Right lobe of liver (tissue), 6 donors: ENCODE measurements around the gene KRTAP5-6. TPM values are rescaled to one million over a fixed set of nuclear protein-coding genes. Genes with fewer than 3 reads are reported as not detected.
"Not testable (repeated sequence)": the region's sequence is repeated elsewhere in the genome, so short reads cannot be mapped to it uniquely, and the experiment has no call there.

Source experiments
- ATAC-seq, 4 donors: fragments of 200-7000 bp; cut with Tn5 transposase; one replicate each; pipeline ENCODE4 v1.9.1; 2020; ENCODE audit warnings: mild to moderate bottlenecking in 4 of 4, moderate library complexity in 4 of 4
- DNase-seq, 3 donors: peaks; one replicate each; pipeline ENCODE4 v3.0.0-alpha.2; 2020
- H3K27ac ChIP-seq, 3 donors: fragments of 200-600 bp; one replicate each; pipeline ENCODE4 v1.8.0; 2022
- H3K27me3 ChIP-seq, 2 donors: fragments of 200-600 bp; one replicate each; pipeline ENCODE4 v1.8.0; 2022
- H3K36me3 ChIP-seq, 4 donors: fragments of 200-600 bp; sonication (generic) in 1 of 4; one replicate each; pipeline versions ENCODE4 v1.5.1 to v1.8.0; 2017 to 2022; ENCODE audit warnings: control low read depth in 1 of 4
- H3K4me1 ChIP-seq, 4 donors: fragments of 200-600 bp; sonication (generic) in 1 of 4; one replicate each; pipeline versions ENCODE4 v1.5.1 to v1.8.0; 2017 to 2022; ENCODE audit warnings: control low read depth in 1 of 4
- H3K4me3 ChIP-seq, 3 donors: fragments of 200-600 bp; one replicate each; pipeline ENCODE4 v1.8.0; 2022
- H3K9me3 ChIP-seq, 4 donors: fragments of 200-600 bp; sonication (generic) in 1 of 4; one replicate each; pipeline versions ENCODE4 v1.5.1 to v1.8.0; 2017 to 2022; ENCODE audit warnings: control low read depth in 1 of 4
- POLR2A ChIP-seq: fragments of 450-650 bp; IDR thresholded peaks from one replicate; pipeline ENCODE4 v1.6.1; 2017; ENCODE audit warnings: antibody characterized with exemption, mild to moderate bottlenecking
- WGBS: methylation state at CpG from one replicate; pipeline ENCODE4 v1.1.6; 2018; ENCODE audit warnings: low coverage, low lambda C conversion rate; ENCODE audit not compliant: insufficient coverage; ENCODE audit errors: missing lambda C conversion rate; 5-methylcytosine and 5-hydroxymethylcytosine counted together
- intact Hi-C, 2 donors: fragments of 100-400 bp; cut with DNase I; formaldehyde crosslinking; loops; one replicate each; pipeline versions ENCODE4 v1.11.2 to v1.14.1; 2022
- total RNA-seq, 6 experiments: library from RNA; depleted of rRNA in 2 of 6; stranded (reverse); fragments of >200 nt in 2 of 6; fragmentation: NEBNext Ultra II Directional in 3 of 6; extraction: Animal tissue kit (Norgen Biotek cat#: 25700) in 3 of 6; gene quantifications; one replicate each; pipeline versions ENCODE4 v1.1.0 to v1.2.4, GENCODE V29; 2016 to 2023
- TF ChIP-seq, protein P1 (sequence below), 4 donors: fragments of 200-600 bp in 3 of 4; fragments of 450-650 bp in 1 of 4; IDR thresholded peaks; one replicate each; pipeline versions ENCODE4 v1.5.1 to v1.8.0; 2016 to 2022; ENCODE audit warnings: antibody characterized with exemption in 4 of 4, mild to moderate bottlenecking in 2 of 4
- donor health status: DM: no; HTN: yes; CAD: no.
- donor health status: DM: no; HTN: no; CAD: no.
- donor health status: DM: no; HTN: no; CAD: no.
- donor health status: DM: no; HTN: yes; CAD: no.
- donor health status: DM: no; HTN: yes; CAD: no.

The KRTAP5-6 gene
- total RNA-seq, 6 experiments from 2014 or later, result 0.79 to 1.5 (median 1.2) TPM; not detected in 1

DNA sequence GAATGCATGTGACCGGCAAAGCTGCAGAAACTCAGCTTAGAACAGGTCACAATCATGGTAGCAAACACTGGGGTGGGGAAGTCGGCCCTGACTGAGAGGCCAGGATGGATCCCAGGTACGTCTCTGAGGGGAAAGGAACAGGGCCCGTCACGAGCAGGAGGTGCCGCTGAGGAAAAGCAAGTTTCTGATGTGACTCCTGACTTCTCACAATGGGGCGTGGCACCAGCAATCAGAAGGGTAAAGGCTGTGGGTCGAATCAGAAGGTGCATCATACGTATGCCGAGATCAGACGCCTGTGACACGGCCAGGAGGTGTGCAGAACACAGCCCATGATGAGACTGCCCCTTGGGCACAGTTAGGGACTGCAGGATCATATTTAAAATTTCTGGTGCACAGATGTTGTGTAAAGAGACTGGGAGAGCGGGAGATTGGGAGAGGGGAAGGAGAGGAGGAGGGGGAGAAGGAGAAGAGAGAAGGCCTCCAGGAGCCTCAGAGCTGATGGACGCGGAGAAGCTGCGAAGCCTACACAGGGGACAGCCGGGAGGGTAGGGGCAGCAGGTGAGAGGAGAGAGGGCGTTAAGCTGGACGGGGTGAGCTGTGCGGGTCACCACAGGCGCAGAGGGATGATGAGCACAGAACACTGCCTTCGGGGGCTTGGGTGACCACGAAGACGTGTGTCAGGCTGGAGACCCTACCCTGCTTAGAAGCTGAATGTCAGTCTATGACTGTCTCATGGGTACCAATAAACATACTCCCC lies 36.7 kb upstream of the KRTAP5-6 start:
- no peak for ATAC-seq
- no peak overlapping the region for H3K4me3 ChIP-seq
- DNase-seq, result peak in 1 of 3 donors; percentile 45
- H3K9me3 ChIP-seq, result no peaks in the 10 kb centered on the region
- TF ChIP-seq POLR2A, result no peak
- TF ChIP-seq, protein P1, sequence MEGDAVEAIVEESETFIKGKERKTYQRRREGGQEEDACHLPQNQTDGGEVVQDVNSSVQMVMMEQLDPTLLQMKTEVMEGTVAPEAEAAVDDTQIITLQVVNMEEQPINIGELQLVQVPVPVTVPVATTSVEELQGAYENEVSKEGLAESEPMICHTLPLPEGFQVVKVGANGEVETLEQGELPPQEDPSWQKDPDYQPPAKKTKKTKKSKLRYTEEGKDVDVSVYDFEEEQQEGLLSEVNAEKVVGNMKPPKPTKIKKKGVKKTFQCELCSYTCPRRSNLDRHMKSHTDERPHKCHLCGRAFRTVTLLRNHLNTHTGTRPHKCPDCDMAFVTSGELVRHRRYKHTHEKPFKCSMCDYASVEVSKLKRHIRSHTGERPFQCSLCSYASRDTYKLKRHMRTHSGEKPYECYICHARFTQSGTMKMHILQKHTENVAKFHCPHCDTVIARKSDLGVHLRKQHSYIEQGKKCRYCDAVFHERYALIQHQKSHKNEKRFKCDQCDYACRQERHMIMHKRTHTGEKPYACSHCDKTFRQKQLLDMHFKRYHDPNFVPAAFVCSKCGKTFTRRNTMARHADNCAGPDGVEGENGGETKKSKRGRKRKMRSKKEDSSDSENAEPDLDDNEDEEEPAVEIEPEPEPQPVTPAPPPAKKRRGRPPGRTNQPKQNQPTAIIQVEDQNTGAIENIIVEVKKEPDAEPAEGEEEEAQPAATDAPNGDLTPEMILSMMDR (IDR thresholded peaks at IDR 0.05), result no peak
- no peaks in the 10 kb centered on the region for H3K36me3 ChIP-seq
- peaks cover 0 to 20% (median 4%) of the 10 kb centered on the region in 4 donors for H3K4me1 ChIP-seq
- WGBS, result 47% methylated on average over 20 of the region's 24 CpGs
- intact Hi-C loops, result no loop called here
- H3K27me3 ChIP-seq, result no peaks in the 10 kb centered on the region
- H3K27ac ChIP-seq, result peak overlapping the region; percentile 51 to 68 (median 51)

DNA sequence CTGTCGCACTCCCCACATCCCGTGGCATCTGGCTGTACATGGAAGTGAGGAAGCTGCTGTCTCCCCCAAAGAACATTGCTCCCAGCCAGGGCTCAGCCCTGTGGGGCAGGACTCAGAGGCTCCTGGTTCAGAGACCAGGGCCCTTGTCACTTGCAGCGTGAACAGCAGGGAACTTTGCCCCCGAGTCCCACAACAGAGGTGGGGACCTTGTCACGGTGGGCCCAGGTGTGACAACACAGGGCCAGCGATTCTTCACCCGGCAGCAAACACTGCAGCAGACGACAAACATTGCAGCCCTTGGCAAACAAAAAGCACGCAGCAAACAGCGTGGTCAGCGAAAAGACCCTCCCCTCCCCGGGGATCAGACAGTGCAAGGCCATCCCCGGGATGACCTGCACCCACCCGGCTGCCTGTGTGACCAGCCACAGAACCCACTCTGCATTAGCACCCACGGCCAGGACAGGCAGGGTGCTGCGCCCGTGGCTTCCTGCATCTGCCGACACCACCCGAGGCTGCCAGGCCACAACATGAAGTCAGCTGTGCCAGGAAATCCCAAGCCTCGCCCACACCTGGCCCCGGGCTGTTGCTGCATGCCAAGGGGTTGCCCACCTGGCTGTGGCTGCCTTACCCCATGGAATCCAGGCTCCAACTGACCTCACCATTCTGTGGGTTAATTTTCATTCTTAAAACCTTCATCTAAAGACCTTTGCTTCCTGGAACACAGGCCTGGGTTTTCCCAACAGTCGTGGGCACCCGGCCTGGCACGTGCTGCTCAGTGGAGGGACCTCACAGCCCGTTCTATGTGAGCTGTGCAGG lies 35.3 kb upstream of the KRTAP5-6 start:
- DNase-seq (peak; percentile 76 to 88 (median 86)), ATAC-seq (peak; percentile 64 to 80 (median 70))
- WGBS, result 17% methylated on average over 1 of the region's 25 CpGs

DNA sequence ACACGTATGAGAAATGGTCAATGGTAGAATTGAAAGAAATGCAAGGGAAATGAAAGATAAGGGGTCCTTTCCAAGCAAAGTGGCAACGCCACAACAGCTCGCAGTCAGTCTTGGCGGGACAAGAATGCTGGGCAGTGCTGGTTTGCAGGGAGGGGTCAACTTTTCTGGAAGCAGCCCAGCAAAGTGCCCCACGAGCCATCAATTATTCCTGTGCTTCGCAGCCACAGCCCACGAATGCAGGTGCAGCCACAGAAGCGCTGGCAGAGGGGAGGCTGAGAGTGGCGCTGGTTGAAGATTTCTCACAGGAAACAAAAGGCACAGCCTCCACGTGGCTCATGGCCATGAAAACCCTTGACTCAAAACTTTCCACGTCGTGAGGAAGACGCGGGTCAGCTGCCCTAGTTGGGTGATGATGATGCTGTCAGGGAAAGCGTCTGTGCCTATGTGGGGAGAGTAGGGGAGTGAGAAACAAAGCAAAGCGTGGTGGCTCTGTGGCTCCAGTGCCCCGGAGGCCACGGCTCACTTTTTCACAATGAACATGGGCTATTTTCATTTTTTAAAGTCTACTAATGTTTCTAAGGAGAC lies 34.2 kb upstream of the KRTAP5-6 start:
- Histone ChIP-seq H3K4me3 (peak overlapping the region in 1 of 3 donors; percentile 21), H3K4me1 (peaks cover 0 to 17% (median 2%) of the 10 kb centered on the region in 4 donors), H3K27ac (peak overlapping the region; percentile 29 to 47 (median 47))
- WGBS, result 19% methylated on average over 11 of the region's 18 CpGs
- H3K9me3 ChIP-seq, H3K36me3 ChIP-seq, intact Hi-C loops, H3K27me3 ChIP-seq: not testable (repeated sequence)
- peak in 3 of 4 donors; percentile 1 to 30 (median 24) for ATAC-seq
- peak in 1 of 3 donors; percentile 55 for DNase-seq

More for the DNA sequence above, 35.3 kb upstream of the KRTAP5-6 start:
- intact Hi-C loops, H3K9me3 ChIP-seq, H3K27me3 ChIP-seq, H3K36me3 ChIP-seq: not testable (repeated sequence)
- peak overlapping the region in 1 of 3 donors; percentile 37 for H3K4me3 ChIP-seq
- peak; percentile 30 for TF ChIP-seq POLR2A
- peak overlapping the region; percentile 54 to 80 (median 76) for H3K27ac ChIP-seq
- peaks cover 0 to 10% (median 0%) of the 10 kb centered on the region in 4 donors for H3K4me1 ChIP-seq

DNA sequence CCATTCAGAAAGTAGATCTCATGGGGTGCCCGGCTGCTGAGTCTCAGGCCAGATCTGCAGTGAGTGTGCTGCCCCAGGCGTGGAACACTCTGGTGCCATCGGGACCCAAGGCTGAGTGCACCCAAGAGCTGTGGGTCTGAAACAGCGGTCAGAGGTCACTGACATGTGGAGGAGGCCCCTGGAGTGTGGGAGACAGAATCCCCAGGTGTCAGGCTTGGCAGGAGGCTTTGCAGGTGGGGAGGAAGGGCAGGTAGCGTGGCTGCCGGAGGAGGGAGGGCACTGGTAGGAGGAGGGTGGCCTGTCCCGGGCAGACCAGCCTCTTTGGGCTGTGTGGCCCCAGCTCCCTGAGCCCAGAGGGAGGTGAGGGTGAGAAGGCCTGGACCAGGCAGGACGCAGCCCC lies 31.7 kb upstream of the KRTAP5-6 start:
- peaks cover 0 to 32% (median 6%) of the 10 kb centered on the region in 4 donors for H3K4me1 ChIP-seq
- H3K36me3 ChIP-seq, result peaks cover 0 to 5% (median 0%) of the 10 kb centered on the region in 4 donors
- peak; percentile 52 for TF ChIP-seq POLR2A
- TF ChIP-seq, protein P1 (IDR thresholded peaks at IDR 0.05), result no peak
- intact Hi-C loops, result no loop called here
- peak; percentile 2 to 60 (median 6) for ATAC-seq
- H3K4me3 ChIP-seq, result peak overlapping the region in 2 of 3 donors; percentile 38 to 50
- peak overlapping the region in 2 of 3 donors; percentile 60 to 76 for H3K27ac ChIP-seq
- no peaks in the 10 kb centered on the region for H3K27me3 ChIP-seq
- peak in 2 of 3 donors; percentile 86 to 90 for DNase-seq
- WGBS, result 37% methylated on average over 2 of the region's 8 CpGs
- H3K9me3 ChIP-seq, result no peaks in the 10 kb centered on the region

DNA sequence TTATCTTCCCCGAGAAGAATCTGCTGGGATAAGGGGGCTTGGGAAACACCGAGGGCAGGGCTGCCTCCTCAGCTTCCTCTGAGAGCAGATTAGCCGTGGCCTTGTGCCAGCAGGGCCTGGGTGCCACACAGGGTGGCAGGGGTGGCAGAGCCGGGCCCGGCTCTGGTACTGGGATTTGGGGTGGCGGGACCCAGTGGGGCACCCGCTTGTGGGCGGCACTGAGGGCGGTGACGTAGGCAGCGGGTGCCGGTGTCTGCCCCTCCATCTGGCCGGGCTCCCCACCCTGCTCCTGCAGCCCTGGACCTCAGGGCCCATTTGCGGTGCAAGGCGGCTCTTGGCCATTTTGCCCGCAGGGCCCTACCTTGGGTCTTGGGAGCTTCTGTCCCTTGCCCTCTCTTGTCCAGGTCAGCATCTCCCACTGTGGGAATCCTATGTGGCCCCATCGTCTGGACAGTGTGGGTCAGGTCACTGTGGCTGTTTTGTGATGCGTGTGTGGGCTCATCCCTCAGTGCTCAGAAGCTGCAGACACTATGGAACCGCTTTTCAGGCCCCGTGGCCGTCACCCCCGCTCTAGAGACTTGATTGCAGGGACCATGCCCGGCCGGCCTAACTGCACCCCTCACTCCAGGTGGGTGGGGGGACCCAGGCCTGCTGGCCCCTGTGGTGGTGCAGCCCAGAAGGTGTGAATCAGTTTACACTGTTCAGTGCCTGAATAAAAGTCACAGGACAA lies 29.7 kb upstream of the KRTAP5-6 start:
- TF ChIP-seq, protein P1 (IDR thresholded peaks at IDR 0.05), result no peak
- peak; percentile 35 for TF ChIP-seq POLR2A
- H3K4me1 ChIP-seq, result peaks cover 0 to 35% (median 6%) of the 10 kb centered on the region in 4 donors
- H3K27ac ChIP-seq, result peak overlapping the region; percentile 75 to 90 (median 83)
- peak overlapping the region; percentile 7 to 51 (median 42) for H3K4me3 ChIP-seq
- no peaks in the 10 kb centered on the region for H3K27me3 ChIP-seq
- no peaks in the 10 kb centered on the region for H3K9me3 ChIP-seq
- intact Hi-C loops, result no loop called here
- peaks cover 0 to 5% (median 0%) of the 10 kb centered on the region in 4 donors for H3K36me3 ChIP-seq
- ATAC-seq (peak; percentile 12 to 47 (median 23)), DNase-seq (peak; percentile 67 to 78 (median 73))
- WGBS, result 35% methylated on average over 6 of the region's 24 CpGs
